ENCODE measurements around the gene SH2D2A.

The SH2D2A gene

DNA sequence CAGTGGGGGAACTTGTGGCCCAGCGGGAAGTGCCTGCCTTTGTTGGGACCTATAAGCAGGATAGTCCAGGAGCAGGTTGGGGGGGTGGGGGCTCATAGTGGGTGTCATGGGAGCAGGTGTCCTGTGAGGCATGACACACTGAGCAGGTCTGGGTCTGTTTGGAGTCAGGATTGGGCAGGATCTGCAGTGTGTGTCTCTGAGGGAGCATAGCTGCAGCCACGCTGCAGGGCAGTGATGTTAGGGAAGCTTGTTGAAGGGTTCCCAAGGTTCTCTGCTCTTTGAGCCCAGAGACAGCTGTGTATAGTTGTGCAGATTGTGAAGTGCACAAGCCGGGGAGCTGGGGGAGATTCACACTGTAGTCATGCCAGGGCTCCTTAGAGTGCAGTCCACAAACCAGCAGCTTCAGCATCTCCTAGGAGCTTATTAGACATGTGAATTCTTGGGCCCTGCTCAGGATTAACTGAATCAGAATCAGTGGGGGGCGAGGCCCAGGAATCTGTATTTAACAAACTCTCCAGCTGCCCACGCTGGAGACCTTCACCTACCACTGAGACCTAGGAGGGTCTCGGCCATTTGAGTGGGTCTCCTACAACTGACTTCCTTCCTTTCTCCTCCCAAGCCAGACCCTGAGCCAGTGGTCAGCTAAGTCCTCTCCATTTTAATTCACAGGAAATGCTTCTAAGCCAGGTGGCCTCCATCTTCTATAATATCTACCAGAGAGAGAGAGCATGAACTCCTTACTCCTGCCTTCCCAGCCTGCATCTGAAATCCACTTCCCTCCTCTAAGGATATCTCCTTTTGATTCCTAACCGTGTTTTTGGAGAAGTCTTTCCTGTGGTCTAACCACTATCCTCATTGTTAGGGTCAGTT lies 31.2 kb upstream of the SH2D2A start:
- no peak for DNase-seq (ENCODE audit: low read depth)

- no peak for DNase-seq (ENCODE audit: low read depth)
Measured at GRCh38 chr1:156846643-156847042, 30.0 kb upstream of the SH2D2A start.

- DNase-seq (ENCODE audit: low read depth): no peak
Measured at GRCh38 chr1:156845953-156846545, 29.4 kb upstream of the SH2D2A start.

DNA sequence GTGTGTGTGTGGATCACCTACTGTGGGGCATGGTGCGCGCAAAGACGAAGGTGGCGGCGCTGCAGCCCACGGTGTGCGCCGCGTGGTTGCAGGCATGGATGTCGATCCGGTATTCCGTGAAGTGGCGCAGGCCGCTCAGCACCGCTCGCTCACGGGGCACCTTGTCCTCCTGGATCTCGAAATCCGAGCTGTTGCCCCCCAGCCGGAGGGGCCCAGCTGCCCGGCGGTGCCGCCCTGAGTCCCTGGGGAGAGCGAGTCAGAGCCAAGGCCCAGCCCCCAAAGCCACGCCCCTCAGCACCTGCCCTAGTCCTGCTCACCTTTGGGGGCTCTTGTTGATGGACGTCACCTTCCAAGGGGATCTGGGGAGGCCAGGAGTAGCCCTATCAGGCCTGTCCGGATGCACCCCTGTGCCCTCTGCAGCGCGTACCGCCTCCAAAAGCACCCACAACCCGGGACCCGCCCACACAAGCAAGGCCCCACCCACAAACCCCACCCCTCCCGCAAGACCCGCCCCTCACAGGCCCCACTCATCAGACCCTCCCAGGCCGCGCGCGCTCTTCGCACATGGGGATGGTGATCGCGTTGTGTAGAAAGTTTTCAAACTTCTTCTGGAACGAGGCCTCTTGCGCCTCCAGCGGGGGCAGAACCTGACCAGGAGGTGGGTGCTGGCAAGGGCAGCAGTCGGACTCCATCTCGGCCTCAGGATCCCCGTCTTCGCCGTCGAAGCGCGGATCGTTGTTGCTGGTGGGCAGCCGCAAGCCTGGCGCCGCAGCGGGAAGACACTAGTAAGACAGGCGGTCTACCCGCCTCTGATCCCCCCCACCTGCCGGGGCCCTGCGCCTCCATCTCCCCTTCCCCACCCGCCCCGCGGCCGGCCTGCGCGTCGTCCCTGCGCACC lies 28.7 kb upstream of the SH2D2A start:
- no peak for DNase-seq (ENCODE audit: low read depth)

DNA sequence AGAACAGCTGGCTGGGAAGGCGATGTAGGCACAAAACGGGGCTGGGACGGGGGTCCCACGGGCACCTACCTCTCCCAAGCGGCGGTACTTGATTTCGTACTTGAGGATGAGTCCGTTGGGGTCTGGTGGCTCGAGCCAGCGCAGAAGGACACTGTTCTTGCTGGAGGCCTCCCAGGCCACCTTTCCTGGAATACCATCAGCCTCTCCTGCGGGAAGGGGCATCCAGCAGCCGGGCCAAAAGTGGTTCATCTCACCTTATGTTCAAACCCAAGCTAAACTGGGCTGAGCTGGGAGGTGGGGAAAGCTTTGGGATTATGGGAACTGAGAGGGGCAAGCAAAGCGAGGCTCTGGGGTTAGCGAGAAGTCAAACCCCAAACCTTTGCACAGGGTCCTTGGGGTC lies 28.0 kb upstream of the SH2D2A start:
- DNase-seq (ENCODE audit: low read depth): no peak

DNA sequence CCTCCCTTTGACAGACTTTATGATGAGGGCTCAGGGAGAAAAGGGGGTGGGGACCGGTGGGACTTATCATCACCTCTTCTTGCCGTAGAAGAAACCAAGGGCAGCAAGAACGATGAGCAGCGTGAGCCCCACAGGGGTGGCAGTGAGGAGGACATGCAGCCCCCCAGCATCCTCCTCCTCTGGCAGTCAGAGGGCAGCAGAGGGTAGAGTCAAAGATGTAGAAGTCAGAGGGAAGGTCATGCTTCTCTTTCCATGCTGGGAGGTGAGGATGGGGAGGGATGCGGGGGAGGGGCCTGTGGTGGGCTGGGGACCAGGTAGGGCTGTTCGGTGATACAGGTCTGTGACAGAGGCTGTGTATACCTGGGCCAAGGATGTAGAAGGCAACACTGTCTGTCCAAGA lies 27.5 kb upstream of the SH2D2A start:
- DNase-seq (ENCODE audit: low read depth): no peak

DNA sequence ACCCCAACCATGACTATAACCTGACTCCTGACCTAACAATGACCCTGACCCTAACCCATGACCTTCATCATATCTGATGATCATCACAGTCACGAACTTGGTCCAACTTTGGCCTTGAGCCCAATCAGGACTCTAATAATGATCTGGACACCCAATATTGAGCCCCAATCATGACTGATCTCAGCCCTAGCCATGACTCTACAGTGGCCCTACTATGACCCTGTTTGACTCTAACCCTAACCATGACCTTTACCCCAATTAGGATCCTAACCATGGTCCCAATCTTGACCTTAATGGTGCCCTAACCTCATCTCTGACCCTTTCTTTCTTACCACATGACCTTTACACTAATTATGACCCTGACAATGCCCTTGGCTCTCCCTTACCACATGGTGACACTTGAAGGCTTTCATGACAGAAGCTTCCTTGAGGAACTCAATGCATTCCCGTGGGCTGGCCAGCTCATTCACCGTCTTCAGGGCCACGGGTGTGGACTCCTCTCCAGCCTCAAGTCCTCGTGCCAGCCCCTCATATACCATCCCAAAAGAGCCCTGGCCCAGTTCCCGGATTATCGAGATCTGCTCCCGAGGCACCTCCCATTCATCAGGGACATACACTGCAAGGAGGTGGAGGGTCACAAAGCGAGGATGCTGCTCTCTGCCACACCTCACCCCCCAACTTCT lies 26.1 kb upstream of the SH2D2A start:
- no peak for DNase-seq (ENCODE audit: low read depth)

DNA sequence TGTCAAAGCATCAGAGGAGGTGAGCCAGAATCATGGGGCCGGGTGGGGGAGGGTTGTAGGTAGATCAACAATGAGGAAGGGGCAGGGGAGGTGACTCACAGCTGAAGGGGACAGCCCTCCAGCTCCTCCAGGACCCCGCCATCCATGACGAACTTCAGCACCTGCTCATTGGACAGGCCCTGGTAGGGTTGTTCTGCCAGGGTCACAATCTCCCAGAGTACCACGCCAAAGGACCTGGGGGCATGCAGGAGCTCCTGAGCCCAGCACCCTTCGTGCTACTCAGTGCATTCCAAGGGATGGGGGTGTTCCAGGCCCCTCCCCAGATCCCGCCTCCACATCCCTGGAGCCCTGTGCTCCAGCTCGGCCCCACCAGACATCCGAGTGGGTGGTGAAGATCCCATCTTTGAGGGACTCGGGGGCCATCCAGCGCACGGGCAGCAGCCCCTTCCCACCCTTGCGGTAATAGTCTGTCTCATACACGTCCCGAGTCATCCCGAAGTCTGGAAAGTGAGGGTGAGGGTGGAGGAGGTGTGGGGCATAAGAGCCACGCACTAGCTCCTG lies 24.7 kb upstream of the SH2D2A start:
- DNase-seq (ENCODE audit: low read depth): no peak

GRCh38 chr1:156840898-156841279 lies 24.2 kb upstream of the SH2D2A start:
- no peak for DNase-seq (ENCODE audit: low read depth)

DNA sequence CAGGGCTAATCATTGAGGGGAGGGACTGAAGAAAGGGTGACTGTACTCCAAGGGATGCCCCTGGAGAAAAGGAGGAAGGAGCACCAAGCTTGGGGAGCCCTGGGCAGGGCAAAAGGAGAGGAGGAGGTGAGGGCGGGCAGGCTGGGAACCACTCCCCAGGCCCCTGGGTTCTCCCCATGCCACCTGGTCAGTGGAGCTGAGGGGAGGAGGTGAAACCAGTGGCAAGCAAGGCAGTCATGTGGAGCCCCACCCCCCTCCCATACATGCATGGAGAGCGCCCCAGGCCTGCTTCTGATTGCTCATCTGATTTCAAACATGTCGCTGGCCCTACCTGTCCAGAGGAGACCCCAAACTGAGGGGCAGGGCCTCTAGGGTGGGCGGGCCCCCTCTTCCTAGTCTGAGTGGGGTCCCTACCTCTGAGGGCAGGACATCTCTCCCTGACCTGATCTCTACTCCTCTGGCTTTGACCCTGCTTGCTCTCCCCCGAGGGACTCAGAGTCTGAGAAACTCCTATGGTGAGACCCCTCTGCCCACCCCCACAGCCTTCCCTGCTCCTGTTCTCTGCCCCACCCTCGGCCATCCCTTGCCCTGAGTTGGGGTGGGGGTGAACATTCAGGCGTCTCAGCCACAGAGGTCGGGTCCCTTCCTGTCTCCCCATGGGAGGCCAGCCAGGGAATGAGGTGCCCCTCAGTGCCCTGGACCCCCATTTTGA lies 23.7 kb upstream of the SH2D2A start:
- no peak for DNase-seq (ENCODE audit: low read depth)

GRCh38 chr1:156839426-156840109 lies 22.9 kb upstream of the SH2D2A start:
- DNase-seq (ENCODE audit: low read depth): no peak

DNA sequence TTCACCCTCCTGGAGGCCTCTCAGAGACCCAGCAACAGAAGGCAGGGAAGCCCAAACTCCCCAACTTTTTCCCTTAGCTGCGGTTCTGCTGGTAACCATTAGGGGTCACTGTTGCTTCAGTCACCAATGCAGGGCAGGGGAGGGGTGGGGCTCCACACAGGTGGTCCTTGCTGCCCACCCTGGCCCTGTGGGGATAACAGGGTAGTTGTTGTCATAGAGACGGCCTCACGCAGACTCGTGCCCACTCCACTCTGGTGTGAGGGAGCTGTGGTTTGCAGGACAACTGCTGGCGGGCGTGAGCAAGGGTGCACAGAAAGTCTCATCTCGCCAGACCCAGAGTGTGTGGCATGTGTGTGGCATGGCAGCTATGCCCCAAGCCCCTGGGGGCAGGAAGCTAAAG lies 22.3 kb upstream of the SH2D2A start:
- DNase-seq (ENCODE audit: low read depth): no peak

DNA sequence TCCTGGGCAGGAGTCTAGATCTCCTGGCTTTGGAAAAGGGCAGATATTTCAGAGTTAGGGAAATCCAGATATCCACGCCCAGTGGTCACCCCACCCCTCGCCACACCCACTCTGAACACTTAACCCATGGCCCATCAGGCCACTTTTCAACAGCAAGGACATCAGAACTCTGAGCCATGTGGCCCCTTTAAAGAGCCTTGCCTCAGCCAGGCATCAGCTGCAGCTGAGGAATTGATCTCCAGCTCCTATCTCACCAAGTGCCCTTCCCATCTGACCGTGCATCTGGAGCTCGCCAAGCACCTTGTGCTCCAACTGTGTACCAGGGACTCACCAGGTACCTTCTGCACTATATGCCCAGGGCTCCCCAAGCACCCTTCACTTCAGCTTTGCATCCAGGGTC lies 20.2 kb upstream of the SH2D2A start:
- no peak for DNase-seq (ENCODE audit: low read depth)

- no peak for DNase-seq (ENCODE audit: low read depth)
Measured at GRCh38 chr1:156836041-156836654, 19.5 kb upstream of the SH2D2A start.

DNA sequence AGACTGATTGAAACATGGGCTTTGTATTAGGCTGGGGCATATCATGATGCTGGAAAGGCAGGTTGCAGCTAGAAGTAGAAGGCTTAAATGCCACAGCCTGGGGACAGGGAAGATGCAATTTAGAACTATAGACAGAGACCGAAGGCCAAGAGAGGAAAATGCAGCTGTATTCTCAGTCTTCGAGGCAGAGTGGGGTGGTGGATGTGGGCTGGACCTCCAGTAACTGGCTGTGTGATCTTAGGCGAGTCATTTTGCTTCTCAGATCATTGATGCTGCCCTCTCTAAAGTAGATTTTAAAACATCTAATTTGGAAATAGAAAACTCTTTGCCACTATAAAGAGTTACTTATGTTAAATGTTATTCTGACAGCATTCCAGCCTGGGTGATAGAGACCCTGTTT lies 17.7 kb upstream of the SH2D2A start:
- DNase-seq (ENCODE audit: low read depth): no peak

DNA sequence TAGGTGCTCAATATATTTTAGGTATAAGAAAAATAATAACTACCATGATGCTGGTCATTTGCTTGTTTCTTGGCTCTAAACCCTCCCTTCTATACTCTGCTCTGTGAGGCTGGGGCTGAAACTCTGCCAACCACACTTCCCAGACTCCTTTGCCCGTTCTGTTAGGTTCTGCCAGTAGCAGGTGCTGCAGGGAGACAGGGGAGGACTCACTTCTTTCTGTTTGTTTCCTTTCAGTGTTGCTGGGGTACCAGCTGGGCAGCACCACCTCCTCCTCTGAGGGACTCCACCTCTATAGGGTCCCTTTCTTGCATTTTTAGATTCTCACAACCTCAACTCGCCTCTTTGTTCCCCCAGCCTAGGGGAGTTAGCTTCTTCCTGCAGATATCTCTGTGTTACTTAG lies 17.0 kb upstream of the SH2D2A start:
- no peak for DNase-seq (ENCODE audit: low read depth)

DNA sequence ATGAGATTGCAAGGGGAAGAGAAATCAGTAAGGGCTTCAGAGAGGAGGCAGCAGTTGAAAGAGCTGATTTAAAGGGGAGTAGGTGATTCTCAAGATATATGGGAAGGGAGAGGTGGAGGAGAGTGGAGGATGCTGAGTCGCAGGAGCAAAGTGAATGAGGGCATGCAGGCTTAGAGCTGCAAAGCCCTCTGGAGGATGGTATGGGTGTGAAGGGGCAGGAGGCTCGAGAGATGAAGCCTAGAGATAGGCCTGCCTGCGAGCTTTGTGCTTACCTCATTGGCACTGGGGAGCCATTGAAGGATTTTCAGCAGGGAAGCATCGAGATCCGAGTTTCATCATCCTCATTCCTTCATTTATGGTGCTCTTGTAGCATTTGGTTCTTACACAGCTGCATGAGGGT lies 15.8 kb upstream of the SH2D2A start:
- no peak for DNase-seq (ENCODE audit: low read depth)

DNA sequence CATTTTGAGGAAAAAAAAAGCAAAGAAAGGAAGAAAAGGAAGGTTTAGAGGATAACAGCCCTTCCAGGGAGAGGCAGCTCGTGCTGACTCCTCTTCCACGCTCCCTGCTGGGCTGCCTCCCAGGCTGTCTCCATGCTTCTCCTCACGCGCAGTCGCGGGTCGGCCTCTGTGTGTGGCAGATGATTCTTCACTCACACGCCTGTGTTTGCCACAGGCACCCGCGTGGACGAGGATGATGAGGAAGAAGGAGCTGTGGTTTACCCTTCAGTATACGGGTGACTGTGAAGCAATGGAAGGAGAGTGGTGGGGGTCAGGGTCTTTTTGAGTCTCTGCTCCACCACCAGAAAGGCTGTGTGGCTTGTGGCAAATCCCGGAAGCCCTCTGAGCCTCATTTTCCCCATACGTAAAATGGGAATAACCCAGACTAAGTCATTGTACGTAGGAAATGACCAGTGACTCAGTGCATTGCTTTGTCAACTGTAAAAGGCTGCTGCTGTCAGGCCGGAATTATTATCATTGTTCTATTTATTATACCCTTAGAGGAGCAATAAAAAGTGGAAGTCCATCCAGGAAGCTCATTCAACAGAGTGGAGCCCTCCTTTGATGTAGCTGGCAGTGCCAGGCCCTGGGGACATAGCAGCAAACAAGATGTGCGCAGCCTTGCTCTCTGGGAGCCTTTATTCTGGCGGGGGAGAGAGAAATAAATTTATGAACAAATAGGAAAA lies 11.9 kb upstream of the SH2D2A start:
- DNase-seq (ENCODE audit: low read depth): no peak

- no peak for DNase-seq (ENCODE audit: low read depth)
Measured at GRCh38 chr1:156826630-156827029, 10.0 kb upstream of the SH2D2A start.

Data from stimulated activated CD8-positive, alpha-beta memory T cell treated with anti-CD3 and anti-CD28 coated beads, Interleukin-15, amount 100 ng/mL, for 1 hour (primary cell).